Ovary (tissue), 3 donors: ENCODE measurements around the gene PTPRN.

Experiments
- CTCF ChIP-seq, 3 donors: fragments of 450-650 bp in 2 of 3; fragments of 200-600 bp in 1 of 3; IDR thresholded peaks; one replicate each; pipeline versions ENCODE4 v1.5.1 to v1.8.0; 2016 to 2022; ENCODE audit warnings: antibody characterized with exemption in 3 of 3, mild to moderate bottlenecking in 1 of 3
- EP300 ChIP-seq: sonication (generic); formaldehyde crosslinking; IDR thresholded peaks from one replicate; pipeline ENCODE4 v1.6.1; 2017; ENCODE audit warnings: antibody characterized with exemption
- POLR2A ChIP-seq: fragments of 450-650 bp; IDR thresholded peaks from one replicate; pipeline ENCODE4 v1.6.1; 2017; ENCODE audit warnings: antibody characterized with exemption, mild to moderate bottlenecking, moderate library complexity
- donor health status: DM: no; HTN: no; CAD: no.

DNA sequence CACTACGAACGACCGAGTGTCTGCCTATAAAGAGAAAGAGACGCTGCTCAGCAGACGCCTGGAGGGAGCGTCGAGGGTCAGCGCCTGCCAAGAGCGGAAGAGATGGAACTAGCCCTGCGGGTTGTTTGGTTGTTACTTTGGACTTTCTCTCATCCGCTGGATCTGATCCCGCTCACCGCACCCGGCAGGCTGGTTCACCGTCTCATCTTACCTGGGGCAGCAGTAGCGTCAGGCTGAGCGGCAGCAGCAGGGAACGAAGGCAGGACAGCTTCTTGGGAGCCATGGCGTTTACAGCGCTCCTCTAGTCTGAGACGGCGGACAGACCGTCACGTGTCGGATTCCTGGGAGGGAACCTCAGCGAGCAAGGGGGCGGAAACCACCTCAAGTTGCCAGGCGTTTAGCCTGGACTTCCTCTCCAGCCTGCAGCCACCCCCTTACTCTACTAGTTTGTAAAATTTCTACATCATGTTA is 65.9 kb downstream of the PTPRN start:
- TF ChIP-seq CTCF (IDR thresholded peaks at IDR 0.05) (no peak), POLR2A (no peak), EP300 (no peak)
